Osteoblast (primary cell): ENCODE results near the gene SEC24D. TPM values are rescaled to one million over a fixed set of nuclear protein-coding genes. Genes with fewer than 3 reads are reported as not detected.

Experiments
- DNase-seq: peaks from one replicate; pipeline ENCODE4 v3.0.0; 2011; ENCODE audit warnings: low spot score, mixed read lengths; ENCODE audit not compliant: insufficient read length; ENCODE audit errors: missing footprints
- H2AFZ ChIP-seq: 2 replicates; pipeline ENCODE4 v1.6.0; 2011; ENCODE audit warnings: mild to moderate bottlenecking, low read length
- H3K27ac ChIP-seq: 2 replicates; pipeline ENCODE4 v1.5.1; 2011; ENCODE audit warnings: mild to moderate bottlenecking, low read depth, low read length, moderate library complexity
- H3K27me3 ChIP-seq: 2 replicates; pipeline ENCODE4 v1.6.0; 2012; ENCODE audit warnings: mild to moderate bottlenecking, control low read depth, inconsistent platforms, low read length, moderate library complexity; ENCODE audit not compliant: insufficient read depth
- H3K36me3 ChIP-seq: 2 replicates; pipeline ENCODE4 v1.5.1; 2011; ENCODE audit warnings: mild to moderate bottlenecking, low read length, control low read depth, moderate library complexity; ENCODE audit not compliant: insufficient read depth
- H3K4me1 ChIP-seq: 2 replicates; pipeline ENCODE4 v1.5.1; 2011; ENCODE audit warnings: mild to moderate bottlenecking, low read length, control low read depth, moderate library complexity; ENCODE audit not compliant: insufficient read depth
- H3K4me2 ChIP-seq: 2 replicates; pipeline ENCODE4 v1.6.0; 2011; ENCODE audit warnings: mild to moderate bottlenecking, low read length; ENCODE audit not compliant: insufficient read depth
- H3K4me3 ChIP-seq: fragments of 200-600 bp; sonication (generic); 3 replicates; pipeline ENCODE4 v1.5.1; 2012; ENCODE audit warnings: mild to moderate bottlenecking, low read length, inconsistent platforms; ENCODE audit not compliant: insufficient read depth
- H3K79me2 ChIP-seq: 2 replicates; pipeline ENCODE4 v1.6.0; 2012; ENCODE audit warnings: mild to moderate bottlenecking, low read length, control low read depth, inconsistent platforms; ENCODE audit not compliant: insufficient read depth
- H3K9me3 ChIP-seq: 2 replicates; pipeline ENCODE4 v1.5.1; 2011; ENCODE audit warnings: low read depth, low read length, control low read depth
- H4K20me1 ChIP-seq: 2 replicates; pipeline ENCODE4 v1.6.0; 2012; ENCODE audit warnings: mild to moderate bottlenecking, low read length, control low read depth; ENCODE audit not compliant: insufficient read depth
- total RNA-seq: library from RNA; depleted of rRNA; stranded (reverse); fragments of >200 nt; gene quantifications from 2 replicates; pipeline ENCODE4 v1.2.3, GENCODE V29; 2012
- TF ChIP-seq, protein P1 (sequence below): IDR thresholded peaks from 2 replicates; pipeline ENCODE4 v1.5.1; 2011; ENCODE audit warnings: mild to moderate bottlenecking, low read depth, low read length, moderate library complexity; ENCODE audit errors: extremely low read depth

SEC24D gene
- total RNA-seq, 1 donor, result 116 TPM

DNA sequence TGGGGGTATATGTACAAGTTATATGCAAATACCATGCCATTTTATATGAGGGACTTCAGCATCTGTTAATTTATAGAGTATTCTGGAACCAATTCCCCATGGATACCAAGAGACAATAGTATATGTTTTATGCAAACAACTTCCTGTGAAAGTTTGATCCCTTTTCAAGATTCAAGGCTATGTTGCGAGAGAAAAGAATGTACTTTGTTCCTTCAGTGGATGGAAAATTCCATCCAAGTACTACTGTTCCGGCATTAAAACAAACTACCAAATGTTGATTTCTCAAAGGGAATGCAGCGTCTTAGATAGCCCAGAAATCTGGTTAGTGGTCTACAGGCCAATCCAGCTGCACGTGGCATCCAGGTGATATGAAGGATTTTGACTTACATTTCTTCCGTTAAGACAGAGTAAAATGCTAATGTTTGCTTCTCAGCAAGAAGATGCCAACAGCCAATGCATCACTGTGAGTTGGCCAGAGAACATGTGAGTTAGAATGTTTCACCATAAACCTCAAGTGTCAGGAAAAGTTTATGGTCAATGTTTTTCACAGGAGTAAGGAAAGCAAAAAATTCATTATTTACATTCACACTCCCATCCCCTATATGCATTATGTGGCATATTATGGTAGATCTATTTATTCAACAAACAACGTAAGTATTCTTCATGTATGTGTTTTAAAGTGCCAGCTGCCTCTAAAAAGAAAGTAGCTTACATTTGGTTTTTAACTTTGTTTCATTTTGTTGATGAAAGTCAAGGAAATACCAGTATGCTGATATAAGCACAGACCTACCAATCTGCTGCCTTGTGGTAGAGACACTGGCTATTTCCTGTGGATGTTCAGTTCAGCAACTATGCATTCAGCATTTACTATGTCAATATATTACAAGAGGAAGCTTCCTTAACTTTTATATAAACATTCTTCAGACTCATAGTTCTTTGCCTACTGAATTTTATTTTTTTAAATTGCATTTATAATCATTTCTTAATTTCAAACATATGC, 106.3 kb downstream of the SEC24D start:
- TF ChIP-seq, protein P1, sequence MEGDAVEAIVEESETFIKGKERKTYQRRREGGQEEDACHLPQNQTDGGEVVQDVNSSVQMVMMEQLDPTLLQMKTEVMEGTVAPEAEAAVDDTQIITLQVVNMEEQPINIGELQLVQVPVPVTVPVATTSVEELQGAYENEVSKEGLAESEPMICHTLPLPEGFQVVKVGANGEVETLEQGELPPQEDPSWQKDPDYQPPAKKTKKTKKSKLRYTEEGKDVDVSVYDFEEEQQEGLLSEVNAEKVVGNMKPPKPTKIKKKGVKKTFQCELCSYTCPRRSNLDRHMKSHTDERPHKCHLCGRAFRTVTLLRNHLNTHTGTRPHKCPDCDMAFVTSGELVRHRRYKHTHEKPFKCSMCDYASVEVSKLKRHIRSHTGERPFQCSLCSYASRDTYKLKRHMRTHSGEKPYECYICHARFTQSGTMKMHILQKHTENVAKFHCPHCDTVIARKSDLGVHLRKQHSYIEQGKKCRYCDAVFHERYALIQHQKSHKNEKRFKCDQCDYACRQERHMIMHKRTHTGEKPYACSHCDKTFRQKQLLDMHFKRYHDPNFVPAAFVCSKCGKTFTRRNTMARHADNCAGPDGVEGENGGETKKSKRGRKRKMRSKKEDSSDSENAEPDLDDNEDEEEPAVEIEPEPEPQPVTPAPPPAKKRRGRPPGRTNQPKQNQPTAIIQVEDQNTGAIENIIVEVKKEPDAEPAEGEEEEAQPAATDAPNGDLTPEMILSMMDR, result no peak
- peak; percentile 74 for DNase-seq
- Histone ChIP-seq H3K4me1 (peaks cover 42% of the 10 kb centered on the region), H4K20me1 (peaks cover 21% of the 10 kb centered on the region), H3K27me3 (no peaks in the 10 kb centered on the region), H3K27ac (peak overlapping the region; percentile 72), H2AFZ (no peak overlapping the region), H3K4me2 (peak overlapping the region; percentile 3), H3K36me3 (peaks cover 88% of the 10 kb centered on the region), H3K79me2 (peaks cover 17% of the 10 kb centered on the region), H3K9me3 (no peaks in the 10 kb centered on the region), H3K4me3 (no peak overlapping the region)

DNA sequence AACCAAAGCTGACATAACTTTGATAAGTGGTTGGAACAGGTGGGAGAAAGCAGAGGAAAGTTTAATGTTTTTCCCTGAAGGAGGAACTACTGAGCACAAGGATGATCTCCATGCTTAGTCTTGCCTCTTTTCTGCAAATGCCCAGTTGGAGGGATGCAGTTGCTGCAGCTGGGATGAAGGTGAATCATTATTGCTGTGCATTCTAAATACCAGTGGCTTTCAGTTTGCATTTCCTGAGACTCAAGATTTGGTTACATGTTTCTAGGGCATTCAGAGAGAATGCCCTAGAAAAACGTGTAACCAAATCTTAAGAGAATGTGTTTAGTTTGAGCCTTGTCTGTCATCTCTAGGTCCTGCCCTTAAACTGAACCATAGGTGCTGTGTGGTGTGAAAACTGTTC, 108.6 kb downstream of the SEC24D start:
- peaks cover 90% of the 10 kb centered on the region for H3K36me3 ChIP-seq

GRCh38 chr4:118723369-118723768, 112.6 kb downstream of the SEC24D start:
- H3K9me3 ChIP-seq, result no peaks in the 10 kb centered on the region
- no peaks in the 10 kb centered on the region for H3K27me3 ChIP-seq
- H3K4me3 ChIP-seq, result no peak overlapping the region
- H3K4me2 ChIP-seq, result no peak overlapping the region
- peaks cover 18% of the 10 kb centered on the region for H3K79me2 ChIP-seq
- no peak overlapping the region for H2AFZ ChIP-seq
- H3K27ac ChIP-seq, result no peak overlapping the region
- TF ChIP-seq, protein P1, result no peak
- peaks cover 93% of the 10 kb centered on the region for H3K36me3 ChIP-seq
- H3K4me1 ChIP-seq, result no peaks in the 10 kb centered on the region
- H4K20me1 ChIP-seq, result peaks cover 3% of the 10 kb centered on the region
- no peak for DNase-seq

More for the DNA sequence above, 108.6 kb downstream of the SEC24D start:
- DNase-seq, result no peak
- Histone ChIP-seq H3K27ac (no peak overlapping the region), H3K4me3 (no peak overlapping the region), H3K4me2 (no peak overlapping the region), H3K4me1 (peaks cover 26% of the 10 kb centered on the region), H2AFZ (no peak overlapping the region), H4K20me1 (peaks cover 11% of the 10 kb centered on the region), H3K27me3 (no peaks in the 10 kb centered on the region), H3K9me3 (no peaks in the 10 kb centered on the region), H3K79me2 (peaks cover 21% of the 10 kb centered on the region)
- TF ChIP-seq, protein P1, result no peak

DNA sequence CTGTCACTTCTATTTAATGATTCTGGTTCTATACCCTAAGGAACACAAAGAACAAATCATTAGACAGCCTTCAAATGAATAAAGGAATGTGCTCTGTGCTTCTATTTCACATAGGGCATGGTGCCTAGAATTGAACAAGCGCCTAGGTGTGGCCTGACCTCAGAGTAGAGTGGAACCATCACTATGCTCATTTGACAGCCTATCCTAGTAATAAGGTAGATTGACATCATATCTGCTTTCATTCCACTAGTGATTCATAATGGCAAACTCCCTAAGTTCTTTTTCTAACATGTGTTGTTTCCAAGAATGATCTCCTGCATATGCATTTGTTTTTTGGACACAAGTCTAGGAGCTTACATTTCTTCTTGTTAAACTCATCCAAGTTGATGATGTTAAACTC, 114.2 kb downstream of the SEC24D start:
- TF ChIP-seq, protein P1, result no peak
- Histone ChIP-seq H3K27ac (no peak overlapping the region), H3K4me2 (no peak overlapping the region), H3K79me2 (peaks cover 14% of the 10 kb centered on the region), H3K4me1 (no peaks in the 10 kb centered on the region), H4K20me1 (peaks cover under 1% of the 10 kb centered on the region), H3K9me3 (no peaks in the 10 kb centered on the region), H2AFZ (no peak overlapping the region), H3K4me3 (no peak overlapping the region), H3K27me3 (no peaks in the 10 kb centered on the region), H3K36me3 (peaks cover 79% of the 10 kb centered on the region)
- no peak for DNase-seq
